K562 (cell line): ENCODE results near the gene SLC5A2. TPM values are rescaled to one million over a fixed set of nuclear protein-coding genes. Genes with fewer than 3 reads are reported as not detected.
"Not testable (repeated sequence)": the region's sequence is repeated elsewhere in the genome, so short reads cannot be mapped to it uniquely, and the experiment has no call there.

Source experiments
- ATAC-seq: fragments of 200-7000 bp; cut with Tn5 transposase; 3 replicates; pipeline ENCODE4 v1.9.1; 2020; ENCODE audit warnings: moderate library complexity
- BruUV-seq: library from RNA; stranded (reverse); fragments of 400-500 nt; replicated peaks from 2 replicates; lab custom pipeline; 2021; lab: Mats Ljungman, UMichigan
- CTCF ChIA-PET: fragments of 300-600 bp; formaldehyde crosslinking; extraction: SDS; loops from one replicate; lab custom pipeline; 2021; ENCODE audit warnings: low intra/inter-chr PET ratio; lab: Yijun Ruan, JAX
- POLR2A ChIA-PET: fragments of 300-600, 350-650 bp; sonication (Branson Sonifier 250); formaldehyde crosslinking; extraction: SDS; loops from one replicate; lab custom pipeline; 2021; ENCODE audit warnings: antibody characterized with exemption, inconsistent platforms; lab: Yijun Ruan, JAX
- DNase-seq, 4 experiments: peaks; one replicate each; pipeline versions ENCODE4 v3.0.0 to v3.0.0-alpha.2; 2011 to 2018; ENCODE audit warnings: low spot score in 3 of 4, mixed read lengths in 3 of 4; ENCODE audit errors: extremely low read depth in 1 of 4
- FAIRE-seq: peaks from 2 replicates; lab custom pipeline; 2011; peaks lifted over from hg19 to GRCh38; lab: Jason Lieb, UNC
- H2AFZ ChIP-seq: 2 replicates; pipeline ENCODE4 v1.6.0; 2011; ENCODE audit warnings: low read depth, low read length, control low read depth, inconsistent platforms
- H3K27ac ChIP-seq: fragments of 200-600 bp; 3 replicates; pipeline ENCODE4 v1.8.0; 2011; ENCODE audit warnings: low read depth, mild to moderate bottlenecking, control low read depth, inconsistent platforms, low read length, moderate library complexity, mixed read lengths; ENCODE audit errors: extremely low read depth
- H3K27me3 ChIP-seq, 2 experiments: fragments of 300-600 bp in 1 of 2; 2 replicates in 1 of 2; 3 replicates in 1 of 2; pipeline versions ENCODE4 v1.6.0 to v1.8.0; 2011; ENCODE audit warnings: inconsistent platforms in 2 of 2, low read length in 2 of 2, mild to moderate bottlenecking in 1 of 2, mixed read lengths in 1 of 2, moderate library complexity in 1 of 2; ENCODE audit not compliant: control insufficient read depth in 2 of 2, insufficient read depth in 2 of 2
- H3K36me3 ChIP-seq: fragments of 300-600 bp; 3 replicates; pipeline ENCODE4 v1.8.0; 2011; ENCODE audit warnings: mild to moderate bottlenecking, low read length, inconsistent platforms; ENCODE audit not compliant: control insufficient read depth, insufficient read depth
- H3K4me1 ChIP-seq, 2 experiments: fragments of 200-600 bp in 1 of 2; replicated peaks in 1 of 2; 2 replicates in 1 of 2; 3 replicates in 1 of 2; pipeline versions ENCODE4 v1.5.1 to v1.8.0; 2011; ENCODE audit warnings: inconsistent platforms in 2 of 2, low read length in 2 of 2, mild to moderate bottlenecking in 1 of 2, mixed read lengths in 1 of 2, moderate library complexity in 1 of 2; ENCODE audit not compliant: control insufficient read depth in 2 of 2, insufficient read depth in 2 of 2
- H3K4me2 ChIP-seq: 2 replicates; pipeline ENCODE4 v1.6.1; 2011; ENCODE audit warnings: low read length, control low read depth, inconsistent platforms, mixed read lengths; ENCODE audit not compliant: insufficient read depth
- H3K4me3 ChIP-seq: fragments of 200-600 bp; sonication (generic), shearing (Covaris generic); 2 replicates; pipeline ENCODE4 v1.5.1; 2016; ENCODE audit warnings: control low read depth, inconsistent platforms
- H3K79me2 ChIP-seq: fragments of 200-600 bp; 3 replicates; pipeline ENCODE4 v1.8.0; 2011; ENCODE audit warnings: low read length, inconsistent platforms; ENCODE audit not compliant: control insufficient read depth, insufficient read depth
- H3K9ac ChIP-seq, 2 experiments: 2 replicates each; pipeline versions ENCODE4 v1.6.0 to v1.6.1; 2011; ENCODE audit warnings: low read depth in 2 of 2, low read length in 2 of 2, control low read depth in 1 of 2, inconsistent platforms in 1 of 2, mild to moderate bottlenecking in 1 of 2, mixed read lengths in 1 of 2; ENCODE audit not compliant: insufficient read depth in 1 of 2
- H3K9me1 ChIP-seq: one replicate; pipeline ENCODE4 v1.6.0; 2011; ENCODE audit warnings: inconsistent platforms, mild to moderate bottlenecking, low read length, moderate library complexity; ENCODE audit not compliant: control insufficient read depth, insufficient read depth
- H3K9me3 ChIP-seq: replicated peaks from 2 replicates; pipeline ENCODE4 v1.5.1; 2011; ENCODE audit warnings: low read depth, low read length, inconsistent platforms; ENCODE audit not compliant: control insufficient read depth, insufficient read depth
- H4K20me1 ChIP-seq: replicated peaks from 2 replicates; pipeline ENCODE4 v1.6.1; 2011; ENCODE audit warnings: low read length, inconsistent platforms, mixed read lengths; ENCODE audit not compliant: control insufficient read depth, insufficient read depth
- HDAC2 ChIP-seq: fragments of 450-650 bp; IDR thresholded peaks from 2 replicates; pipeline ENCODE4 v1.6.1; 2016; ENCODE audit warnings: mild to moderate bottlenecking
- YBX1 ChIP-seq: fragments of 450-650 bp; IDR thresholded peaks from 2 replicates; pipeline ENCODE4 v1.7.1; 2016; ENCODE audit warnings: mild to moderate bottlenecking
- WGBS: fragments of 100-300 bp; shearing (Covaris generic); methylation state at CpG from one replicate; pipeline ENCODE4 v1.1.6; 2016; ENCODE audit warnings: low coverage, mixed read lengths; ENCODE audit not compliant: insufficient coverage; ENCODE audit errors: missing lambda C conversion rate; 5-methylcytosine and 5-hydroxymethylcytosine counted together
- in situ Hi-C: fragments of 300-500 bp; cut with MboI; formaldehyde crosslinking; loops from 4 replicates; pipeline ENCODE4 v1.15.0; 2018; ENCODE audit warnings: inconsistent platforms, mixed read lengths
- intact Hi-C: fragments of 100-400 bp; cut with micrococcal nuclease; formaldehyde crosslinking; loops from 2 replicates; pipeline ENCODE4 v1.14.2; 2022
- polyA plus RNA-seq, 8 experiments: library from polyadenylated mRNA; depleted of rRNA in 4 of 8; stranded (reverse) in 5 of 8; unstranded in 3 of 8; fragments of >200 nt; fragmentation: Nextera tagmentation in 2 of 8; fragmentation: Illumina TruSeq in 1 of 8; extraction: Ambion mirVana in 2 of 8; extraction: Trizol in 1 of 8; gene quantifications; 2 replicates each; pipeline versions ENCODE4 v1.2.1 to v1.2.3, GENCODE V29; 2011 to 2014; ENCODE audit warnings: inconsistent platforms in 1 of 8, missing spikeins in 1 of 8
- total RNA-seq, 7 experiments: library from RNA; depleted of rRNA in 6 of 7; stranded (reverse); fragments of >200 nt in 6 of 7; fragmentation: Illumina TruSeq in 2 of 7; extraction: Trizol in 2 of 7; gene quantifications; 2 replicates each; pipeline versions ENCODE4 v1.2.1 to v1.2.3, GENCODE V29; 2011 to 2021; ENCODE audit warnings: low replicate concordance in 1 of 7

SLC5A2 gene
- total and polyA plus RNA-seq, 9 of the 15 experiments (the other 6 are each of a cell fraction or from before 2014, with no cell fraction given) = 0.07 to 2.7 (median 2.2) TPM; not detected in 6

- FAIRE-seq (no peak), DNase-seq (no peak), ATAC-seq (no peak)
- POLR2A ChIA-PET = no interaction called here
- intact Hi-C loops = no loop called here
- no peak overlapping the region for H3K4me2 ChIP-seq
- no peaks in the 10 kb centered on the region for H3K27me3 ChIP-seq
- H3K9me3 ChIP-seq = peaks cover 9% of the 10 kb centered on the region
- no peaks in the 10 kb centered on the region for H3K9me1 ChIP-seq
- no peak overlapping the region for H3K4me3 ChIP-seq
- no peak overlapping the region for H2AFZ ChIP-seq
- no peak overlapping the region for H3K27ac ChIP-seq
- 91% methylated on average over 9 of the region's 57 CpGs for WGBS
- in situ Hi-C loops = no loop called here
- CTCF ChIA-PET = no interaction called here
- no peaks in the 10 kb centered on the region for H4K20me1 ChIP-seq
- peaks cover 7 to 16% of the 10 kb centered on the region in 2 experiments; a peak in 3 of 5 replicates for H3K4me1 ChIP-seq
- no peaks in the 10 kb centered on the region for H3K36me3 ChIP-seq
- no TSS peak for BruUV-seq
- TF ChIP-seq HDAC2 (no peak), YBX1 (no peak)
- no peaks in the 10 kb centered on the region for H3K79me2 ChIP-seq
- H3K9ac ChIP-seq = no peak overlapping the region
These were observed 54.7 kb downstream of the SLC5A2 start for GRCh38 chr16:31537362-31538242.

DNA sequence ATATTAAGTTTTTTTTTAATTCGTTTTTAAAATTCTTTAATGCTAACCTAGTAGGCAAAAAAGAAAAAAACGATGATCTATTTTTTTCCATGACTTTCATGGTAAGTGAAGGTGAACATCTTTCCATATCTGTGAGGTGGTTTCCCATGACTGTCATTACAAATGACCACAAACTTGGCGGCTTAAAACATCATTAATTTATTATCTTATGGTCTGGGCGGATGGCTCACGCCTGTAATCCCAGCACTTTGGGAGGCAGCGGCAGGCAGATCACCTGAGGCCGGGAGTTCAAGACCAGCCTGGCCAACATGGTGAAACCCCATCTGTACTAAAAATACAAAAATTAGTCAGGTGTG, 55.3 kb downstream of the SLC5A2 start:
- in situ Hi-C loops, H3K9me1 ChIP-seq, H4K20me1 ChIP-seq, H3K4me3 ChIP-seq, DNase-seq, FAIRE-seq, H3K27ac ChIP-seq, H3K79me2 ChIP-seq, intact Hi-C loops, H3K27me3 ChIP-seq, CTCF ChIA-PET, H3K9me3 ChIP-seq, H3K36me3 ChIP-seq, BruUV-seq, ATAC-seq, H3K4me2 ChIP-seq, H3K9ac ChIP-seq, POLR2A ChIA-PET, H2AFZ ChIP-seq: not testable (repeated sequence)
- WGBS = 46% methylated on average over 7 of the region's 7 CpGs
- H3K4me1 ChIP-seq = peaks cover 7 to 16% of the 10 kb centered on the region in 2 experiments; a peak in 3 of 5 replicates

GRCh38 chr16:31539762-31540161, 56.8 kb downstream of the SLC5A2 start:
- H3K9ac ChIP-seq, H4K20me1 ChIP-seq, H3K4me2 ChIP-seq, BruUV-seq, intact Hi-C loops, H3K27me3 ChIP-seq, DNase-seq, ATAC-seq, H3K9me1 ChIP-seq, FAIRE-seq, H3K9me3 ChIP-seq, H3K4me3 ChIP-seq, H2AFZ ChIP-seq, H3K36me3 ChIP-seq, H3K79me2 ChIP-seq, H3K27ac ChIP-seq, in situ Hi-C loops, CTCF ChIA-PET: not testable (repeated sequence)
- POLR2A ChIA-PET = interaction anchor here (1.5 kb wide), 1 partner anchor 11 kb away, joined by 3 read pairs; no protein-coding TSS in a partner anchor
- 8% methylated on average over 4 of the region's 4 CpGs for WGBS
- peaks cover 7 to 16% of the 10 kb centered on the region in 2 experiments; a peak in 3 of 5 replicates for H3K4me1 ChIP-seq
